Measurements from ENCODE around the gene TMEM229A. TPM values are rescaled to one million over a fixed set of nuclear protein-coding genes. Genes with fewer than 3 reads are reported as not detected.

TMEM229A gene
- polyA plus RNA-seq, 3 donors, result not detected

GRCh38 chr7:124051681-124052377 lies 19.0 kb upstream of the TMEM229A start:
- no CpG with 5 or more reads among the region's 1 CpG for WGBS (ENCODE audit: insufficient coverage)
- H3K79me2 ChIP-seq (ENCODE audit: insufficient read depth, low read length), result no peaks in the 10 kb centered on the region
- Mint-ChIP-seq H3K27me3 (ENCODE audit: low read depth in 3 of 3) (no peaks in the 10 kb centered on the region), H3K36me3 (no peaks in the 10 kb centered on the region), H3K9me3 (peaks cover 0 to 3% (median 0%) of the 10 kb centered on the region in 7 donors), H3K4me1 (no peaks in the 10 kb centered on the region), H3K4me3 (no peak overlapping the region), H3K27ac (no peak overlapping the region)
- H2AFZ ChIP-seq (ENCODE audit: insufficient read depth, low read depth, low read length, poor library complexity, severe bottlenecking), result no peak overlapping the region
- H3K4me3 ChIP-seq (replicated peaks in 1 of 3; ENCODE audit: low read depth in 2 of 3, low read length in 3 of 3), result no peak overlapping the region
- H3K4me1 ChIP-seq (ENCODE audit: control insufficient read depth in 1 of 2, insufficient read depth in 2 of 2, low read length in 2 of 2), result no peaks in the 10 kb centered on the region
- no peak overlapping the region for H3K9ac ChIP-seq (ENCODE audit: insufficient read depth, low read length, poor library complexity, severe bottlenecking)
- no peak for TF ChIP-seq CTCF (IDR thresholded peaks at IDR 0.05)
- no peaks in the 10 kb centered on the region for H3K36me3 ChIP-seq (replicated peaks in 1 of 2; ENCODE audit: control insufficient read depth in 1 of 2, insufficient read depth in 2 of 2, low read length in 2 of 2)
- H3K27ac ChIP-seq (ENCODE audit: low read depth in 1 of 2, low read length in 2 of 2), result no peak overlapping the region
- H3K4me2 ChIP-seq (replicated peaks; ENCODE audit: extremely low read depth, low read length, poor library complexity, severe bottlenecking), result no peak overlapping the region
- no peaks in the 10 kb centered on the region for H3K27me3 ChIP-seq (ENCODE audit: control insufficient read depth in 2 of 2, insufficient read depth in 2 of 2, low read length in 2 of 2)
- no peaks in the 10 kb centered on the region for H3K9me3 ChIP-seq (replicated peaks in 1 of 2; ENCODE audit: control insufficient read depth in 1 of 2, insufficient read depth in 1 of 2, low read length in 2 of 2)
- intact Hi-C loops (cut with micrococcal nuclease), result no loop called here
- no peak for DNase-seq
- H4K20me1 ChIP-seq (ENCODE audit: insufficient read depth, low read length), result no peaks in the 10 kb centered on the region

- Histone ChIP-seq H3K79me2 (ENCODE audit: insufficient read depth, low read length) (no peaks in the 10 kb centered on the region), H3K4me2 (replicated peaks; ENCODE audit: extremely low read depth, low read length, poor library complexity, severe bottlenecking) (no peak overlapping the region), H2AFZ (ENCODE audit: insufficient read depth, low read depth, low read length, poor library complexity, severe bottlenecking) (no peak overlapping the region), H3K9ac (ENCODE audit: insufficient read depth, low read length, poor library complexity, severe bottlenecking) (no peak overlapping the region), H3K36me3 (replicated peaks in 1 of 2; ENCODE audit: control insufficient read depth in 1 of 2, insufficient read depth in 2 of 2, low read length in 2 of 2) (no peaks in the 10 kb centered on the region), H3K4me3 (replicated peaks in 1 of 3; ENCODE audit: low read depth in 2 of 3, low read length in 3 of 3) (no peak overlapping the region), H4K20me1 (ENCODE audit: insufficient read depth, low read length) (no peaks in the 10 kb centered on the region), H3K4me1 (ENCODE audit: control insufficient read depth in 1 of 2, insufficient read depth in 2 of 2, low read length in 2 of 2) (no peaks in the 10 kb centered on the region), H3K9me3 (replicated peaks in 1 of 2; ENCODE audit: control insufficient read depth in 1 of 2, insufficient read depth in 1 of 2, low read length in 2 of 2) (no peaks in the 10 kb centered on the region), H3K27ac (ENCODE audit: low read depth in 1 of 2, low read length in 2 of 2) (no peak overlapping the region), H3K27me3 (ENCODE audit: control insufficient read depth in 2 of 2, insufficient read depth in 2 of 2, low read length in 2 of 2) (no peaks in the 10 kb centered on the region)
- DNase-seq, result no peak
- peaks cover 0 to 2% (median 0%) of the 10 kb centered on the region in 7 donors for H3K9me3 Mint-ChIP-seq
- H3K27ac Mint-ChIP-seq, result no peak overlapping the region
- no peaks in the 10 kb centered on the region for H3K36me3 Mint-ChIP-seq
- TF ChIP-seq CTCF (IDR thresholded peaks at IDR 0.05), result no peak
- no peak overlapping the region for H3K4me3 Mint-ChIP-seq
- no peaks in the 10 kb centered on the region for H3K27me3 Mint-ChIP-seq (ENCODE audit: low read depth in 3 of 3)
- intact Hi-C loops (cut with micrococcal nuclease), result no loop called here
- H3K4me1 Mint-ChIP-seq, result no peaks in the 10 kb centered on the region
- WGBS (ENCODE audit: insufficient coverage), result no CpG with 5 or more reads among the region's 2 CpGs
These were observed 10.0 kb upstream of the TMEM229A start for GRCh38 chr7:124042826-124043225.
